Ecto neural progenitor cell (in vitro differentiated cells): Measurements from ENCODE around the gene GATA5.

Experiments used
- DNase-seq: peaks from one replicate; pipeline ENCODE4 v3.0.0-alpha.2; 2018; ENCODE audit warnings: low spot score

The GATA5 gene

GRCh38 chr20:62487118-62487517, 11.3 kb upstream of the GATA5 start:
- DNase-seq: no peak

GRCh38 chr20:62486484-62486883, 10.7 kb upstream of the GATA5 start:
- no peak for DNase-seq

GRCh38 chr20:62485701-62486089, 9.9 kb upstream of the GATA5 start:
- DNase-seq: no peak

GRCh38 chr20:62485062-62485700, 9.4 kb upstream of the GATA5 start:
- DNase-seq: no peak

- DNase-seq: no peak
Observed at GRCh38 chr20:62484478-62484877, 8.7 kb upstream of the GATA5 start.

- no peak for DNase-seq
Observed at GRCh38 chr20:62483613-62484458, 8.0 kb upstream of the GATA5 start.

- no peak for DNase-seq
Observed at GRCh38 chr20:62482974-62483373, 7.2 kb upstream of the GATA5 start.

GRCh38 chr20:62482146-62482809, 6.5 kb upstream of the GATA5 start:
- no peak for DNase-seq

GRCh38 chr20:62481425-62482145, 5.8 kb upstream of the GATA5 start:
- DNase-seq: no peak

GRCh38 chr20:62480318-62480717, 4.5 kb upstream of the GATA5 start:
- DNase-seq: no peak

GRCh38 chr20:62479656-62480055, 3.9 kb upstream of the GATA5 start:
- no peak for DNase-seq

GRCh38 chr20:62479156-62479555, 3.4 kb upstream of the GATA5 start:
- DNase-seq: no peak

- DNase-seq: peak; percentile 71
Observed at GRCh38 chr20:62477669-62478455, 2.1 kb upstream of the GATA5 start.

GRCh38 chr20:62476056-62476838, 452 bp upstream of the GATA5 start:
- peak; percentile 79 for DNase-seq

- peak; percentile 70 for DNase-seq
Observed at GRCh38 chr20:62475027-62475771, 596 bp downstream of the GATA5 start.

- no peak for DNase-seq
Observed at GRCh38 chr20:62474604-62475026, 1.2 kb downstream of the GATA5 start.

- no peak for DNase-seq
Observed at GRCh38 chr20:62473717-62474603, 1.8 kb downstream of the GATA5 start.

- DNase-seq: no peak
Observed at GRCh38 chr20:62472941-62473585, 2.7 kb downstream of the GATA5 start.
